SJCRH30 (cell line): Measurements from ENCODE around the gene CEP85L. TPM values are rescaled to one million over a fixed set of nuclear protein-coding genes. Genes with fewer than 3 reads are reported as not detected.

Experiments
- DNase-seq, 2 experiments: peaks; one replicate each; pipeline ENCODE4 v3.0.0-alpha.2; 2015 to 2020
- H3K27ac ChIP-seq: fragments of 250-450 bp; sonication (Bioruptor Pico); 2 replicates; pipeline ENCODE4 v1.5.1; 2020; ENCODE audit warnings: mild to moderate bottlenecking, moderate library complexity
- H3K27me3 ChIP-seq: fragments of 250-450 bp; sonication (Bioruptor Pico); 2 replicates; pipeline ENCODE4 v1.5.1; 2020; ENCODE audit warnings: mild to moderate bottlenecking, moderate library complexity
- H3K36me3 ChIP-seq: fragments of 250-450 bp; sonication (Bioruptor Pico); 2 replicates; pipeline ENCODE4 v1.5.1; 2020; ENCODE audit warnings: mild to moderate bottlenecking, moderate library complexity
- H3K4me1 ChIP-seq: fragments of 250-450 bp; sonication (Bioruptor Pico); 2 replicates; pipeline ENCODE4 v1.5.1; 2020; ENCODE audit warnings: mild to moderate bottlenecking, moderate library complexity
- H3K4me3 ChIP-seq: fragments of 250-450 bp; sonication (Bioruptor Pico); 2 replicates; pipeline ENCODE4 v1.5.1; 2020; ENCODE audit warnings: mild to moderate bottlenecking, moderate library complexity
- H3K9me3 ChIP-seq: fragments of 250-450 bp; sonication (Bioruptor Pico); replicated peaks from 2 replicates; pipeline ENCODE4 v1.5.1; 2020; ENCODE audit warnings: mild to moderate bottlenecking, moderate library complexity
- total RNA-seq: library from RNA; depleted of rRNA; stranded (reverse); fragments of >200 nt; shearing (Covaris generic); gene quantifications from 2 replicates; pipeline ENCODE4 v1.2.3, GENCODE V29; 2014

The CEP85L gene
- total RNA-seq, 1 experiment from 2014 or later: 15.7 TPM

DNA sequence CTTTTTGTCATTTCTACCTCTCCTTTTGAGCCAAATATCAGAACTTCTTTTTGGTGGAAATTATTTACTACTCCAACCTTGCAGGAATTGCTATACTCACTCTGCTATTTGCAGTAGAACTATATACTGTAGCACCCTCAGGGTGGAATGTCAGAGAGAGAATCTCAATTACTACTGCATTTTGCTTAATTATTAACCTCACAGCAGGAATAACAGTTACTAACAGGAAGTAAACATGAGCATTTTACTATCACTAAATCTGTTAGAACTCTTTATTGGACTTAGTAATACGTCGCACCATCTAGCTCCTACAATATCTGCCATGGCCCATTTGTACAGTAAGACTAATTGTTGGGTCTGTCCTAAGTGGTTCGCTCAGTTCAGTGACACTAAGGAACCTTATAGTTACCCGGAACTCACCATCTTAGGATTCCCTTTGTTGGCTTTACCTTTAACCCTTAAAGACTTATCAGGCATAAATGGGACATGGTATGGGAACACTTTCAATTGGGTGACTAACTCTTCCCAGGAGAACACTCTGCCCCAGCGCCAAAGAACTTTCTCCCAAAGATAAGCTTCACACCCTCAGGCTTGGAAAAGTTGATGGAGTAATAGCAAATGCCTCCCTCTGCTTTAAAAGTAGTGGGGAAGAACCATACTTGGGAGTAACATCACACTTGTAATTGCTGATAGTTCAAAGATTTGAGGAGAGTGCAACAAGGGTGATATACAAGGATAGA, 64.5 kb downstream of the CEP85L start:
- H3K4me1 ChIP-seq: no peaks in the 10 kb centered on the region
- H3K27me3 ChIP-seq: no peaks in the 10 kb centered on the region
- no peak overlapping the region for H3K4me3 ChIP-seq
- no peak for DNase-seq
- no peak overlapping the region for H3K27ac ChIP-seq
- no peaks in the 10 kb centered on the region for H3K9me3 ChIP-seq
- H3K36me3 ChIP-seq: no peaks in the 10 kb centered on the region

GRCh38 chr6:118584911-118585310, 66.5 kb downstream of the CEP85L start:
- Histone ChIP-seq H3K4me1 (no peaks in the 10 kb centered on the region), H3K27ac (no peak overlapping the region), H3K36me3 (no peaks in the 10 kb centered on the region), H3K27me3 (no peaks in the 10 kb centered on the region), H3K9me3 (no peaks in the 10 kb centered on the region), H3K4me3 (no peak overlapping the region)
- no peak for DNase-seq

DNA sequence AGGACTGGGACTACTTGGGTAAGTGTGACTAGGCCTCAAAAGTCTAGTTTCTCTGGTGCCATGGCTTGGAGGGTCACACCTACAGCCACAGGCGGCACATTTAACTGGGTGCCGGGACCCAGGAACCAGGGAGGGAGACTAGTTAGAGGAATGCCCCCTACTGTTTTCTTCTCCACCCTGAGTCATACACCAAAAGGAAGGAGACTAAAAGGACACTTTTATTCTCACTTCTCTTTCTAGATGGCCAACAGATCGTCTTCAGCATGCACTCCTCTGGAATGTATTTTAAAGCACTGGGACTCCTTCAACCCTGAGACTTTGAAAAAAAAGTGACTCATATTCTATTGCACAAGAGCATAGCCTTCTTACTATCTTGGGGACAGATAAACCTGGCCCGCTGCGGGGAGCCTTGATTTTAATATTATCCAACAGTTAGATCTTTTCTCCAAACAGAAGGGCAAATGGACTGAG, 69.9 kb downstream of the CEP85L start:
- DNase-seq: no peak
- no peaks in the 10 kb centered on the region for H3K27me3 ChIP-seq
- peaks cover 4% of the 10 kb centered on the region; the same call in 1 of the 2 replicates for H3K9me3 ChIP-seq
- no peaks in the 10 kb centered on the region for H3K4me1 ChIP-seq
- no peaks in the 10 kb centered on the region for H3K36me3 ChIP-seq
- no peak overlapping the region for H3K27ac ChIP-seq
- no peak overlapping the region for H3K4me3 ChIP-seq

DNA sequence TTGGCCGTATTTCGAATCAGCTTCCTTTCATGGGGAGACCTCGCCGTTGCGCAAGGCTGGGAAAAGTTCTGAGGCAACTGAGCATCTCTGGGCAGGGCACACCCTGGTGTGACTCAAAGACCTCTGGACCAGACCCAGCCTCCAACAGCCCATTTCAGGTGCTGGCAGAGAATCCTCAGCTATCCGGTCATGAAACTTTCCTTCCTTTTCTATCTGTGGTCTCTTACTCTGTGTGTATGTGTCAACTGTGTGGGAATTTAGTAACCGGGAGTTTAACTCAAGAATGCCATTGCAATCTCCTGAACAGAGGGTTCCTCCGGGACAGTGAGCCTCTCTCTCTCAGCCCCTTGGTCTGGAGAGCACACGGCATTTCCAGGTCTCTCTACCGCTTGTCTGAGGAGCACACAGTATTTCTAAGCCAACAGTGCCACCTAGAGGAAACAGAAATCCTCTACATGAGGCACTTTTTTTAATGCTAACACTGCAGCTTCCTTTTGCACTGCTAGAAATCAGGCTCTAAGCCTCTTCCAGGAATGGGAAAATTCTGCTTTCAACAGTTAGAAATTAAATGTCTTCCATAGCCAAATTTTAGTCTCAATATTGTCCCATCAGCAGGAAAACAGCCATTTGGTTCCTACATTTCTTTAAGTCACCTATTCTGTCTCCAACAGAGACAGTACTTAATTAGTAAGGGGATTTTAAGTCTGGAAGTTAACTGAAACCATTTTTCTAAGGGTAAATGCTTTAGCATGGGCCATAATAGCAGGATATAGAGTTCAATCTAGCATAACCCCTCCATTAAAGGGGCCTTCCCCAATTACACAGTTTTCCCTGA, 70.6 kb downstream of the CEP85L start:
- no peaks in the 10 kb centered on the region; the same call in 1 of the 2 replicates for H3K36me3 ChIP-seq
- H3K27me3 ChIP-seq: no peaks in the 10 kb centered on the region
- no peaks in the 10 kb centered on the region for H3K4me1 ChIP-seq
- H3K4me3 ChIP-seq: no peak overlapping the region
- H3K27ac ChIP-seq: no peak overlapping the region
- H3K9me3 ChIP-seq: peaks cover 4% of the 10 kb centered on the region; the same call in 1 of the 2 replicates
- peak; percentile 47 to 83 for DNase-seq

DNA sequence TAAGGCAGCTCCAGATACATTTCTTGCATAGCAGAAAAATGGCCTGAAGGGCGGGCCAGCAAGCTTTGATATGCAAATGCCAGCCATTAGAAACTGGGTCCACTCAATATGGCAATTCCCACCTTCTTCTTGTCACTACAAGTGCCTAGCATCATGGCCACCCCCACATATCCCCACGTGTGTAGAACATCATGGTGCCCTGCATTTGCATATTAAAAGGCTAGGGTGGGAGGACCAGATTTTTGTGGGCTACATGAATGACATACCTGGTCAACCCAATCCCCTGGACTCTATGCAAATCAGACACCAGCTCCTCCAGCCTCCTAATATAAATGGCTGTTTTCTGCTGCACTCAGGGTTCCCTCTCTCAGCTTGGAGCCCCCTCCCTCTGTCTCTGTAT, 71.6 kb downstream of the CEP85L start:
- DNase-seq: no peak
- peaks cover 4% of the 10 kb centered on the region; the same call in 1 of the 2 replicates for H3K9me3 ChIP-seq

DNA sequence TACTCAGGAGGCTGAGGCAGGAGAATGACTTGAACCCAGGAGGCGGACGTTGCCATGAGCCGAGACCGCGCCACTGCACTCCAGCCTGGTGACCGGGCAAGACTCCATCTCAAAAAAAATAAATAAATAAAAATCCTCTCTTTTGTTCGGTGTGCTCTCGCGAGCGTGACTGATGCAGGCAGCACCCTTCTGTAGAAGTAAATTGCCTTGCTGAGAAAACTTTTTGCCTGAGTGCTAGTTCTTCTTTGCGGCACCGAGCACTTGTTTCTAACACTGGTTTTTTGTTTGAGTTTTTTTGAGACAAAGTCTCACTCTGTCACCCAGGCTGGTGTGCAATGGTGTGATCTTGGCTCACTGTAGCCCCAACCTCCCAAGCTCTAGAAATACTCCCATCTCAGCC, 72.8 kb downstream of the CEP85L start:
- no peak overlapping the region for H3K27ac ChIP-seq
- no peaks in the 10 kb centered on the region for H3K27me3 ChIP-seq
- peaks cover 10% of the 10 kb centered on the region for H3K9me3 ChIP-seq
- H3K4me1 ChIP-seq: no peaks in the 10 kb centered on the region
- no peak overlapping the region for H3K4me3 ChIP-seq
- no peak for DNase-seq
- H3K36me3 ChIP-seq: peaks cover 8% of the 10 kb centered on the region

More for the DNA sequence above, 71.6 kb downstream of the CEP85L start:
- Histone ChIP-seq H3K27ac (no peak overlapping the region), H3K4me3 (no peak overlapping the region), H3K27me3 (no peaks in the 10 kb centered on the region), H3K36me3 (peaks cover 5% of the 10 kb centered on the region), H3K4me1 (no peaks in the 10 kb centered on the region)

DNA sequence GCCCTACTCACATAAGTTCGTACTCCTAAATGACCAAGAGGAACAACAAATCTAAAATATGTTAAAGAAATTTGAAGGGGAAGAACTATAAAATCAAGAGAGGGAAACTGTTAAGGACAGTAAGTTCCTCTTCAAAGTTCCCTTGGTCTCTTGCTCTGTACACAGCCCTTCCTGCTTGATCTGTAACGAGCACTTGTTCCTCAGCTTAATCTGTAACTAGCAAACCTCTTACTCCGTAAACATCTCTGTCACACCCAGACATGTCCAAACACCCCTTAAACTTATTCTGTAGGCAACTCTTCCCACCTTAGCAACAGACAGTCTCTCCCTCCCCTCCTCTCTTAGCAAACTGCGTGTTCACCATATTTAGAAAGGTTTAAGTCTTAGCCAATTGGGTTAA, 73.4 kb downstream of the CEP85L start:
- no peak overlapping the region for H3K4me3 ChIP-seq
- H3K4me1 ChIP-seq: no peaks in the 10 kb centered on the region
- peaks cover 13% of the 10 kb centered on the region for H3K9me3 ChIP-seq
- H3K27me3 ChIP-seq: no peaks in the 10 kb centered on the region
- DNase-seq: no peak
- peaks cover 8% of the 10 kb centered on the region for H3K36me3 ChIP-seq
- no peak overlapping the region for H3K27ac ChIP-seq

DNA sequence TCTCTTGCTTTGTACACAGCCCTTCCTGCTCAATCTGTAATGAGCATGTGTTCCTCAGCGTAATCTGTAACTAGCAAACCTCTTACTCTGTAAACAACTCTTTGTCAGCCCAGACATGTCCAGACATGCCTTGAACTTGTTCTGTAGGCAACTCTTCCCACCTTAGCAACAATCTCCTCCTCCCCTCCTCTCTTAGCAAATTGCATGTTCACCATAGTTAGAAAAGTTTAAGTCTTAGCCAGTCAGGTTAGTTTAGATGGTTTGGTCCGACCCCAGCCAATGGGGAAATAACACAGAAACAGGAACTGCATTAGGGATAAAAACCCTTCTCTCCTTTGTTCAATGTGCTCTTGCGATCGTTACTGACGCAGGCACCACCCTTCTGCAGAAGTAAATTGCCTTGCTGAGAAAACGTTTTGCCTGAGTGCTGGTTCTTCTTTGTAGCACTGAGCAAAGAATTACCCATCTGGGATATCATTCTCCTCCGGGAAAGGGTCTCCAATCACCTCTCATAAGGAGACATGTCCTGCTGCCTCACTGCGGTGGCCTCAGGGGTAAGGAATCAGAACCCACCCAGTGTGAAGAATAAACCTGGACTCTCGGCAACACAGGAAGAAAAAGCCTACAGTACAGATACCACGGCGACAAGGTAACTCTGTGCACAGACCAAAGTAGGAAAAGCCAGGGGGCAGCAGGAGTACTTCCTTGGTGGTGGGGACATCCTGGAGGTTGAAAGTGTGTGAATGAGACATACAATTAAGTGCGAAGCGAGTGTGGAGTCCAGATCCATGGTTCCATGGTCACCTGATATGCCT, 77.1 kb downstream of the CEP85L start:
- H3K4me1 ChIP-seq: peaks cover 6% of the 10 kb centered on the region; the same call in 1 of the 2 replicates
- no peak overlapping the region for H3K4me3 ChIP-seq
- peaks cover 8% of the 10 kb centered on the region for H3K36me3 ChIP-seq
- H3K27me3 ChIP-seq: no peaks in the 10 kb centered on the region
- H3K27ac ChIP-seq: no peak overlapping the region
- no peak for DNase-seq
- H3K9me3 ChIP-seq: peaks cover 13% of the 10 kb centered on the region

DNA sequence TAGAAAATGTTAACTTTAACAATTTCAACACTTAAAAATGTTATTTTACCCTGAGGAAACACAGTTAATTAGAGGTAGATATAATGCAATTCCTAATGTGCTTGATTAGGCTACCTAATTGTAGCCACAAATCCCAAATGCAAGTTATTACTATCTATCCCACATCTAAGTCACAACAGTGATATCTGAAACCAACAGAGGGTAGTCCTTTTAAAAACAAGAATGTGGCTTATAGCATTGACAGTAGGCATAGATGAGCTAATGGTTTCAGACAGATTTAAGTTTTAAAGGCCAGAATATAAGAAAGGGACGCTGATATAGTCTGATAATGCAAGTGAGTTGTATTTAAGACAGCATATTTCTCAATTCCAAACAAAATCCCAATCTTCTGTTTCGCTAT, 80.3 kb downstream of the CEP85L start:
- H3K4me3 ChIP-seq: no peak overlapping the region
- H3K9me3 ChIP-seq: peaks cover 9% of the 10 kb centered on the region
- peak in 1 of 2 experiments; percentile 13 for DNase-seq
- H3K36me3 ChIP-seq: peaks cover 8% of the 10 kb centered on the region
- H3K27me3 ChIP-seq: no peaks in the 10 kb centered on the region
- no peak overlapping the region for H3K27ac ChIP-seq
- H3K4me1 ChIP-seq: peaks cover 6% of the 10 kb centered on the region; the same call in 1 of the 2 replicates

DNA sequence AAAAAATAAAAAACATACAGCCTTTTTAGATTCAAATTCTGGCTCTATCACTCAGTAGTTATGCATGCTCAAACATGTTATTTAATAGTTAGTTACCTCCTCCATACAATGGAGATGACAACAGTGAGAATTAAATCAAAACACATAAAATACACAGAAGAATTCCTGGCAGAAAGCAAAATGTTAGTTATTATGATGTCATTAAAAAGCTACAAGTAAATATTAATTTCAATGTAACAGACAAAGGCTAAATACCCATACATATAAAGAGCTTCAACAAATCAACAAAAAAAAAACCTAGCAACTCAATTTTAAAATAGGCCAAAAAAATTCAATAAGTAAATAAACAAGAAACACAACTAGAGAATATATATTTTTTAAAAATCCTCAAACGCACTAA, 81.9 kb downstream of the CEP85L start:
- DNase-seq: no peak
- no peak overlapping the region for H3K27ac ChIP-seq
- peaks cover 10% of the 10 kb centered on the region for H3K36me3 ChIP-seq

GRCh38 chr6:118567974-118568373, 83.4 kb downstream of the CEP85L start:
- Histone ChIP-seq H3K4me3 (no peak overlapping the region), H3K9me3 (no peaks in the 10 kb centered on the region), H3K27ac (no peak overlapping the region), H3K4me1 (peaks cover 6% of the 10 kb centered on the region; the same call in 1 of the 2 replicates), H3K36me3 (peaks cover 9% of the 10 kb centered on the region; the same call in 1 of the 2 replicates), H3K27me3 (no peaks in the 10 kb centered on the region)
- no peak for DNase-seq

More for the DNA sequence above, 81.9 kb downstream of the CEP85L start:
- Histone ChIP-seq H3K4me3 (no peak overlapping the region), H3K4me1 (peaks cover 6% of the 10 kb centered on the region; the same call in 1 of the 2 replicates), H3K9me3 (peaks cover 9% of the 10 kb centered on the region), H3K27me3 (no peaks in the 10 kb centered on the region)

- Histone ChIP-seq H3K9me3 (no peaks in the 10 kb centered on the region), H3K27ac (no peak overlapping the region), H3K27me3 (no peaks in the 10 kb centered on the region), H3K4me1 (no peaks in the 10 kb centered on the region), H3K36me3 (peaks cover 9% of the 10 kb centered on the region; the same call in 1 of the 2 replicates), H3K4me3 (no peak overlapping the region)
- DNase-seq: peak in 1 of 2 experiments; percentile 41
Measured at GRCh38 chr6:118565311-118565960, 86.0 kb downstream of the CEP85L start.

DNA sequence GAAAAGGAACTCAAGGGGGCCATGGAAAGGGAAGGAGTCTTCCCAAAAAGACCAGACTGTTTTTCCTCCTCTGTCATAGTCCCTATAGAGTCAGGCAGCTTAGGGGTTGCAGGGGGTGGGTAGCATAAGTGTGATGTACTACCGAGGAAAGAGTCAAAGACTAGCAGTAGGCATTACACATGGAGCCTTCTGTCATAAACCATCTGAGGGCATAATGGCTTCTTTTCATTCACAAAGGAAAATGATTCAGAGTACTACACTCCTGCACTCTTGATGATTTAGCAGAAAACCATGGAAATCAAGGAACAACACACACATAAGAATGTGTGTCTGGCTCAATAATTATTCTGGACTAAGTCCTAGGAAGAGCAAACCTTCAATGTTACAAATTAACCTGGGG, 88.4 kb downstream of the CEP85L start:
- H3K27me3 ChIP-seq: no peaks in the 10 kb centered on the region
- no peak overlapping the region for H3K4me3 ChIP-seq
- peaks cover 12% of the 10 kb centered on the region; the same call in 1 of the 2 replicates for H3K36me3 ChIP-seq
- no peak for DNase-seq
- H3K4me1 ChIP-seq: 0 out of 2 replicates have a peak, but pooled peaks cover 3% of the 10 kb centered on the region
- H3K9me3 ChIP-seq: no peaks in the 10 kb centered on the region
- no peak overlapping the region for H3K27ac ChIP-seq

- H3K4me3 ChIP-seq: no peak overlapping the region
- 0 out of 2 replicates have a peak, but pooled peaks cover 3% of the 10 kb centered on the region for H3K4me1 ChIP-seq
- H3K9me3 ChIP-seq: no peaks in the 10 kb centered on the region
- H3K36me3 ChIP-seq: peaks cover 12% of the 10 kb centered on the region; the same call in 1 of the 2 replicates
- no peaks in the 10 kb centered on the region for H3K27me3 ChIP-seq
- no peak for DNase-seq
- H3K27ac ChIP-seq: no peak overlapping the region
Measured at GRCh38 chr6:118562248-118562647, 89.1 kb downstream of the CEP85L start.
